K562 (cell line): Measurements from ENCODE around the gene ASPG. TPM values are rescaled to one million over a fixed set of nuclear protein-coding genes. Genes with fewer than 3 reads are reported as not detected.

ENCODE experiments used
- AFF1 ChIP-seq, 2 experiments: fragments of 450-650 bp; IDR thresholded peaks; 2 replicates each; pipeline ENCODE4 v1.6.1; 2018; ENCODE audit warnings: mild to moderate bottlenecking in 2 of 2, low read depth in 1 of 2; ENCODE audit not compliant: partially characterized antibody in 2 of 2
- BDP1 ChIP-seq: IDR thresholded peaks from 3 replicates; pipeline ENCODE4 v1.6.1; 2011; ENCODE audit not compliant: insufficient read length, insufficient read depth
- HDGF ChIP-seq: fragments of 450-650 bp; IDR thresholded peaks from 2 replicates; pipeline ENCODE4 v1.6.1; 2016
- RB1 ChIP-seq: fragments of 450-650 bp; IDR thresholded peaks from 2 replicates; pipeline ENCODE4 v1.6.1; 2017; ENCODE audit warnings: low read depth, mild to moderate bottlenecking
- TFAP4 ChIP-seq: sonication (generic); formaldehyde crosslinking; IDR thresholded peaks from 2 replicates; pipeline ENCODE4 v1.8.0; 2022; ENCODE audit warnings: missing genetic modification reagents, mild to moderate bottlenecking, moderate library complexity, borderline replicate concordance
- ZBTB40 ChIP-seq, 2 experiments: fragments of 450-650 bp in 1 of 2; sonication (generic) in 1 of 2; formaldehyde crosslinking in 1 of 2; IDR thresholded peaks; 2 replicates each; pipeline versions ENCODE4 v1.7.1 to v1.9.0; 2016 to 2022; ENCODE audit warnings: inconsistent platforms in 1 of 2, mild to moderate bottlenecking in 1 of 2, missing genetic modification reagents in 1 of 2
- ZMIZ1 ChIP-seq, 2 experiments: fragments of 150-350 bp in 1 of 2; IDR thresholded peaks; 2 replicates each; pipeline ENCODE4 v1.6.1; 2012 to 2016; ENCODE audit warnings: low read depth in 2 of 2, low read length in 2 of 2, mild to moderate bottlenecking in 1 of 2, moderate library complexity in 1 of 2
- ZNF561 ChIP-seq: fragments of 450-650 bp; formaldehyde crosslinking; conservative IDR thresholded peaks from 2 replicates; pipeline ENCODE4 v1.4.0; 2020; ENCODE audit warnings: mild to moderate bottlenecking, moderate library complexity
- polyA plus RNA-seq, 8 experiments: library from polyadenylated mRNA; depleted of rRNA in 4 of 8; stranded (reverse) in 5 of 8; unstranded in 3 of 8; fragments of >200 nt; fragmentation: Nextera tagmentation in 2 of 8; fragmentation: Illumina TruSeq in 1 of 8; extraction: Ambion mirVana in 2 of 8; extraction: Trizol in 1 of 8; gene quantifications; 2 replicates each; pipeline versions ENCODE4 v1.2.1 to v1.2.3, GENCODE V29; 2011 to 2014; ENCODE audit warnings: inconsistent platforms in 1 of 8, missing spikeins in 1 of 8
- total RNA-seq, 7 experiments: library from RNA; depleted of rRNA in 6 of 7; stranded (reverse); fragments of >200 nt in 6 of 7; fragmentation: Illumina TruSeq in 2 of 7; extraction: Trizol in 2 of 7; gene quantifications; 2 replicates each; pipeline versions ENCODE4 v1.2.1 to v1.2.3, GENCODE V29; 2011 to 2021; ENCODE audit warnings: low replicate concordance in 1 of 7

Gene ASPG
- total and polyA plus RNA-seq, 9 of the 15 experiments (the other 6 are each of a cell fraction or from before 2014, with no cell fraction given), result 0.18 TPM; not detected in 8

- no peak for TF ChIP-seq ZMIZ1 (IDR thresholded peaks at IDR 0.05; ENCODE audit: low read depth in 2 of 2, low read length in 2 of 2)
- TF ChIP-seq ZNF561, result no peak
- TF ChIP-seq BDP1, result no peak
- TF ChIP-seq TFAP4 (CRISPR knock-in tag), result no peak; the same call in 1 of the 2 replicates
- TF ChIP-seq HDGF, result no peak
- TF ChIP-seq ZBTB40 (IDR thresholded peaks at IDR 0.05), result no peak
- no peak for TF ChIP-seq ZBTB40 (CRISPR knock-in tag; IDR thresholded peaks at IDR 0.05)
- no peak for TF ChIP-seq RB1
- no peak for TF ChIP-seq AFF1 (IDR thresholded peaks at IDR 0.05; ENCODE audit: low read depth in 1 of 2, partially characterized antibody in 2 of 2)
These were observed 9.4 kb downstream of the ASPG start (continued) for GRCh38 chr14:104094709-104095425.
